GM10248 (cell line): ENCODE results near the gene UBE2L3.

Experiments used
- CTCF ChIA-PET: fragments of 300-600 bp; sonication (Branson Sonifier 250); formaldehyde crosslinking; extraction: SDS; loops from one replicate; lab custom pipeline; 2021; ENCODE audit warnings: antibody characterized with exemption; lab: Yijun Ruan, JAX
- POLR2A ChIA-PET: fragments of 350-650 bp; sonication (Branson Sonifier 250); formaldehyde crosslinking; extraction: SDS; loops from one replicate; lab custom pipeline; 2020; ENCODE audit warnings: antibody characterized with exemption; lab: Yijun Ruan, JAX
- DNase-seq: peaks from one replicate; pipeline ENCODE4 v3.0.0; 2012; ENCODE audit errors: extremely low spot score
- TF ChIP-seq, protein P1 (sequence below): IDR thresholded peaks from 2 replicates; pipeline ENCODE4 v1.5.1; 2012; ENCODE audit warnings: mild to moderate bottlenecking, low read depth; ENCODE audit errors: extremely low read depth, missing control alignments, control extremely low read depth

Gene UBE2L3

GRCh38 chr22:21639359-21639758 lies 71.8 kb downstream of the UBE2L3 start:
- ChIA-PET POLR2A (no interaction called here), CTCF (interaction anchor here (1.9 to 17.3 kb wide), 2 partner anchors 6 to 9 kb away, joined by 13 to 274 read pairs; partner anchors contain the start of genes SDF2L1 and YDJC)
- DNase-seq: no peak
- TF ChIP-seq, protein P1, sequence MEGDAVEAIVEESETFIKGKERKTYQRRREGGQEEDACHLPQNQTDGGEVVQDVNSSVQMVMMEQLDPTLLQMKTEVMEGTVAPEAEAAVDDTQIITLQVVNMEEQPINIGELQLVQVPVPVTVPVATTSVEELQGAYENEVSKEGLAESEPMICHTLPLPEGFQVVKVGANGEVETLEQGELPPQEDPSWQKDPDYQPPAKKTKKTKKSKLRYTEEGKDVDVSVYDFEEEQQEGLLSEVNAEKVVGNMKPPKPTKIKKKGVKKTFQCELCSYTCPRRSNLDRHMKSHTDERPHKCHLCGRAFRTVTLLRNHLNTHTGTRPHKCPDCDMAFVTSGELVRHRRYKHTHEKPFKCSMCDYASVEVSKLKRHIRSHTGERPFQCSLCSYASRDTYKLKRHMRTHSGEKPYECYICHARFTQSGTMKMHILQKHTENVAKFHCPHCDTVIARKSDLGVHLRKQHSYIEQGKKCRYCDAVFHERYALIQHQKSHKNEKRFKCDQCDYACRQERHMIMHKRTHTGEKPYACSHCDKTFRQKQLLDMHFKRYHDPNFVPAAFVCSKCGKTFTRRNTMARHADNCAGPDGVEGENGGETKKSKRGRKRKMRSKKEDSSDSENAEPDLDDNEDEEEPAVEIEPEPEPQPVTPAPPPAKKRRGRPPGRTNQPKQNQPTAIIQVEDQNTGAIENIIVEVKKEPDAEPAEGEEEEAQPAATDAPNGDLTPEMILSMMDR: no peak

- no peak for DNase-seq
- ChIA-PET CTCF (interaction anchor here (1.1 to 9.3 kb wide), 9 partner anchors 10 to 76 kb away, joined by 3 to 274 read pairs (median 5); partner anchors contain the start of genes CCDC116 and YDJC), POLR2A (interaction anchor here (1.2 kb wide), 1 partner anchor 12 kb away, joined by 6 read pairs; no protein-coding TSS in a partner anchor)
- TF ChIP-seq, protein P1: no peak
Observed at GRCh38 chr22:21640810-21641209, 73.3 kb downstream of the UBE2L3 start.

DNA sequence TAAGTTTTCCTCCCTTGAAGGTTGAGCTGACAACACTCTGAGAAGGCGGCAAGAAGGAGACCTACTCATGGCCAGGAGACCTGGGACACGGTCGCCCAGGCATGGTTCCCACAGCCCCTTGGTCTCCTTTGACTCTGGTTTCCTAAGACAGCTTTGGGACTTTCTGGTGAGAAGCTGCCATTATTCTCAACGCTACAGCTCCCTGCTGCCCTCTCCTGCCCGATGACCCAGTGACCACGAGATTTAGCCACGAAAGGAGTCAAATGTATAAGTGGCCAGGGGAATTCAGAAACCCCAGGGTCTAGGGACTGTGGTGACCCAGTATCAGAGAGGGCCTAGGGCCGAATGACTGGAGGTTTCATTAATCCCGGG lies 73.9 kb downstream of the UBE2L3 start:
- CTCF ChIA-PET: interaction anchor here (0.9 to 9.3 kb wide), 13 partner anchors 11 to 77 kb away, joined by 3 to 274 read pairs (median 6); partner anchors contain the start of genes CCDC116 and YDJC
- TF ChIP-seq, protein P1: peak; percentile 41
- DNase-seq: no peak
- POLR2A ChIA-PET: interaction anchor here (1.2 kb wide), 1 partner anchor 12 kb away, joined by 6 read pairs; no protein-coding TSS in a partner anchor

DNA sequence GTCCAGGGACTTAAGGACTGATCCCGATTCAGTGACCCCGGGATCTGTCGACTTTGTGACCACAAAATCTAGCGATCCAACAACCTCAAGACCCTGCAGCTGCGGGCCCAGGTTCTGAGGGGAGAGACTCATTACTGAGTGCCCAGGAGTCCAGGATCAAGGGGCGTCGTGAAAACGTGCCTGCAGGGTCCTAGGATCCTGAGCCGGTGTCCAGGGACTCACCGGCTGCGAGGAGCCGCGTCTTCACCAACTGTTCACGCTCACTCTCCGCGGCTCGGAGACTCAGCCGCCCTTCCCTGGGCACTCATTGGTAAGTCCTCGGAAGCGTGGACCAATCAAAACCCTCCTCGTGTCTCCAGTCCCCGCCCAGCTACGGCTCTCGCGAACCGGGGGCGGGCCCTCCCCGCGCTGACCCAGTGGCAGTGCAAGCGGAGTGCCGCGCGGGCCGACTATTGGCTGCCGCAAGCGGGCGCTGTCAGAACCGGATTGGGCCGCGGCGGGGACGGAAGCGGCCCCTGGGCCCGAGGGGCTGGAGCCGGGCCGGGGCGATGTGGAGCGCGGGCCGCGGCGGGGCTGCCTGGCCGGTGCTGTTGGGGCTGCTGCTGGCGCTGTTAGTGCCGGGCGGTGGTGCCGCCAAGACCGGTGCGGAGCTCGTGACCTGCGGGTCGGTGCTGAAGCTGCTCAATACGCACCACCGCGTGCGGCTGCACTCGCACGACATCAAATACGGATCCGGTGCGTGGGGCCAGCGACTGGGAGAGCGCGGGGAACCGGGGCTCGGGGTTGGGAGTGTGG lies 74.5 kb downstream of the UBE2L3 start, which contains the start of gene SDF2L1:
SDF2L1 (plus strand) TSS at position 514 of the 795 bp plus-strand sequence; CDS start at position 549, 35 bp downstream.
- ChIA-PET CTCF (interaction anchor here (0.9 to 9.3 kb wide), 19 partner anchors 11 to 540 kb away, joined by 3 to 274 read pairs (median 5); partner anchors contain the start of genes CCDC116, PPIL2, UBE2L3 and YDJC), POLR2A (interaction anchor here (1.2 kb wide), 1 partner anchor 13 kb away, joined by 6 read pairs; no protein-coding TSS in a partner anchor)
- peak; percentile 98 for DNase-seq
- TF ChIP-seq, protein P1: peak; percentile 28

- DNase-seq: peak; percentile 67
- POLR2A ChIA-PET: no interaction called here
- TF ChIP-seq, protein P1: peak; percentile 72
- CTCF ChIA-PET: interaction anchor here (0.6 to 9.3 kb wide), 23 partner anchors 10 to 541 kb away, joined by 3 to 274 read pairs (median 4); partner anchors contain the start of genes CCDC116, PPIL2, PPM1F and UBE2L3
Observed at GRCh38 chr22:21642584-21643448, 75.3 kb downstream of the UBE2L3 start.
